GM18498 (cell line): ENCODE results near the gene GAS6.
"Not testable (repeated sequence)": the region's sequence is repeated elsewhere in the genome, so short reads cannot be mapped to it uniquely, and the experiment has no call there.

Experiments
- ATAC-seq: cut with Tn5 transposase; IDR thresholded peaks from one replicate; pipeline ENCODE4 v1.9.1; 2021; ENCODE audit warnings: mild to moderate bottlenecking, moderate library complexity; ENCODE audit not compliant: unreplicated experiment

GAS6 gene

DNA sequence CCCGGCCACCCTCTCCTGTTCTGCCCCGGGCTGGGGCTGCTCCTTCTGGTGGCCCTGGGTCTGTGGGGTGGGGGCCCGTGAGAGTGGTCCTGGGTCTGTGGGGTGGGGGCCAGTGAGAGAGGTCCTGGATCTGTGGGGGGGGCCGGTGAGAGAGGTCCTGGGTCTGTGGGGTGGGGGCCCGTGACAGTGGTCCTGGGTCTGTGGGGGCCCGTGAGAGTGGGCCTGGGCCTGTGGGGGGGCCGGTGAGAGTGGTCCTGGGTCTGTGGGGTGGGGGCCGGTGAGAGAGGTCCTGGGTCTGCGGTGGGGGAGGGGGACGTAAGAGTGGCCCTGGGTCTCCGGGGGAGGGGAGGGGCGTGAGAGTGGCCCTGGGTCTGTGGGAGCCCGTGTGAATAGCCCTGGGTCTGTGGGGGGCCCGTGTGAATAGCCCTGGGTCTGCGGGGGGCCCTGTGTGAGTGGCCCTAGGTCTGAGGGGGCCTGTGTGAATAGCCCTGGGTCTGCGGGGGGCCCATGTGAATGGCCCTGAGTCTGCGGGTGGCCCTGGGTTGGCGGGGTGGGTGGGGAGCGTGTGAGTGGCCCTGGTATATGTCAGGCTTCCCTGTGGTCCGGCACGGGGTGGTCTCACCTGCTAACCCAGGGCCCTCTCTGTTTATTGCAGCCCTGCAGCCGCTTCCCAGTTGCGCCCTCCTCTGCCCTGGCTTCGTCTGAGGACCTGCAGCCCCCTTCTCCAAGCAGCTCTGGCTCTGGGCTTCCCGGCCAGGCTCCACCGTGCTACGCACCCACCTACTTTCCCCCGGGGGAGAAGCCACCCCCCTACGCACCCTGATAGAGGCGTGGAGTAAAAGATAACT is 52.6 kb downstream of the GAS6 start:
- ATAC-seq, result no peak

DNA sequence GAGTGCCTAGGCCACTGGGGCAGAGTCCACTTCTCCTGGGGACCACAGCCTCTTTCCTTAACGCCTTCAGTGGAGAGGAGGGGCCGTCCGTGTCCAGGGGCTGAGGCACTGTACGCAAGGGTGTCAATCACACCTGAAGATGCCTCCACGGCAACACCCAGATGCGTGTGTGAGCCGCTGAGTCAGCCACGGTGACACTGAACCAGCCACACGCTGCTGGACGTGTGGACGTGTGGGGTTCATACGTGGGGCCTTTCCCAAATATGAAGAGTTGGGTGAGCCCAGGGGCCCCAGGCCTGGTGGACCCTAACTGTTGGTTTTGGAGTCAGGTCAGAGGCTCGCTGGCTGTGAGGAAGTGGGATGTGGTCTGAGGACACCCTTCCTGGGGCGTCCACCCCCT is 53.2 kb downstream of the GAS6 start:
- ATAC-seq, result no peak

DNA sequence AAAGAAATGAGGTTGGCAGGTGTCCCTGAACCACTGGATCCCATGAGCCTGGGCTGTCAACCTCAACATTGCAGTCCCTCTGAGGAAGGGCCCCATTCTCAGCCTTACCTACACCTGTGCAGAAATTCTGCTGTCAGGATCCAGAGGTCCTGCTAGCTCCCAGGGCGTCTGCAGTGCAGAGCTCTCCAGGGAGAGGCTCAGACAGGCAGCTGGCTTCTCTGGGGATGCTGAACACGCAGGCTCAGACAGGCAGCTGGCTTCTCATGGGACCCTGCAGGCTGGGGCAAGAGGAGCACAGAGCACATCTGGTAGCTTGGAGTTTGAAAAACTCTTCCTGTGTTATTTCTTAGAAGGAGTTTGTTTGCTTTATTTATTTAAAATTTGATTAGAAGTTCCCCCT is 53.9 kb downstream of the GAS6 start:
- ATAC-seq, result no peak

DNA sequence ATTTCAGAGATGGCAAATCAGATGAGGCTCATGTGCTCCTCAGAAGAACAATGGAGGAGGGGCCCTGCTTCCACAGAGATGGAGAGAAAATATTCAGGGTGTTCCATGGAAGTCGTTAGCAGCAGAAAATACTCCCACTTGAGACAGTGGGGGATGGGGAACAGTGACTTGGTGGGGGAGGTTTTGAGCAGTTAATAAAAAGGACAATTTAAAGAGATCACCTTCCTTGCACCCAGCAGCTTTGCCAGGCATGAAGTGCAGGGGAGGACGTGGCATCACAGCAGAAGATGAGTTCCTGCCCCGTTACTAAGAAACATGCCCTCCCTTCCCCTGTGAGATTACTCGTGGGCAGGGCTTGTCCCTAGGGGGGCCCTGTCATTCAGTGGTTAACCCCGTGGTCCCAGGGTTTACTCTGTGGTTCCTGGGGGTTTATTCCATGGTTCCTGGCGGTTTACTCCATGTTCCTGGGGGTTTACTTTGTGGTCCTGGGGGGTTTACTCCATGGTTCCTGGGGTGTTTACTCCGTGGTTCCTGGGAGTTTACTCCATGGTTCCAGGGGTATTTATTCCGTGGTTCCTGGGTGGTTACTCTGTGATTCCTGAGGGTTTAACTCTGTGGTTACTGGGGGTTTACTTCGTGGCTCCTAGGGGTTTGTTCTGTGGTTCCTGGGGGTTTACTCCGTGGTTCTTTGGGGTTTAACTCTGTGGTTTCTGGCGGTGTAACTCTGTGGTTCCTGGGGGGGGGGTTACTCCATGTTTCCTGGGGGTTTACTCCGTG is 55.6 kb downstream of the GAS6 start:
- no peak for ATAC-seq

DNA sequence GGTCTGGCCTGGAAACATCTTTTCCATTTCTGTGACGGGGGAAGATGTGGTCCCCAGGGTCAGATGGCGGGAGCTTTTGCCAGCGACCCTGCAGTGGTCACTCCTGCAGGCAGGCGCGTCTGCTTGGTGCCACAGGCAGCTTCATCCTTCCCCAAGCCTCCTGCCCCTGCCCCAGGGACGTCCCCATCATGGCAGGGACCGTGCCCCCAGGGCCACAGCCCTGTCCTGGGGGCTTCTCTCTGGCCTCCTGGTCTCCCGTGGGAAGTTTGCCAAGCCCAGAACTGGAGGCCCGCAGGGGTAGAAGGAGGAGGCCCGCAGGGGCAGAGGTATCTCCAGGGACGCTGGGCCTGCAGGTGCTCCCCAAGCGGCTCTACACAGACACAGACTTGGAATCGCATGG is 57.4 kb downstream of the GAS6 start:
- ATAC-seq, result no peak

DNA sequence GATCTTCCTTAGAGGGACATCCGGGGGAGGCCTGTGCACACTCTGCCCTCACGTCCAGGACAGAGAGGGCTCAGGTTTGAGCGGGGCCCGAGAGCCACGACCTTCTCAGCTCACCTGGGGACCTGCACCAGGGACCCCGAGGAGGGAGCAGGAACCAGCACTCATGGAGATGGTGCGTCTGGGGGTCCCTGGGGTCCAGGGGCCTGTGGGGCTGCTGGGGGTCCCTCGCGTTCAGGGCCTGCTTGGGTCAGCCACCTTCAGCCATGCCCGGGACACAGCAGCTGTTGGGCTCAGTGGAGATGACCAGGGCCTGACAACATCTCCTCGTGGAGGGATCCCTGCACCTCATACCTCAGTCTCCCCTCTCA is 57.8 kb downstream of the GAS6 start:
- no peak for ATAC-seq

DNA sequence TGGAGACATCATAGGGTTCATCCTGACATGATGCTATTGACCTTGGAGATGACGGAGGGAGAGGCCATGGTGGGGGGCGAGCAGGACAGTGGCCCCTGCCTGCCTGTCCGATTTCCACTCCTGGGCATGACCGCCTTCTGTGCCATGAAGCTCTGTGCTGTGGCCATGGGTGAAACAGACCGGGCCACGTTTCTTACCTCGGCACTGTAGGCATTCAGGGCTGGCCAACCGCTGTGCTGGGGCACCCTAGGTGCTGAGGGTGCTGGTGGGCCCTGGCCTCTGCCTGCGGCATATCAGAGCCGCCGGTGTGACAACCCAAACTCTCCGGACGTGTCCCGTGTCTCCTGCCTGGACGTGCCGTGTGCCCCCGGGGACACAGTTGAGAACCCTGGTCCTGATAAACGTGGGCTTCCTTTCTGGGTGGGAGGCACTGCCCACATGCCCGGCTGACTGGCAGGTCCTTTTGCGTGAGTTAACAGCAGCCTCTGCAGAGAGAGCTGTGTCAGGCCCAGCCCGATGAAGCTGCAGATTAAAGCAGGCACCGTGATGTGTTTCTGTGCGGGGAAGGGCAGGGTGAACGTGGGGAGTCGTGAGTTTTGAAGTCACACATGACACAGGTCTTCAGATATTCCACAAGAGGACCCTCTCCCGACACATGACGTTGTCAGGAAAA is 58.3 kb downstream of the GAS6 start:
- no peak for ATAC-seq

DNA sequence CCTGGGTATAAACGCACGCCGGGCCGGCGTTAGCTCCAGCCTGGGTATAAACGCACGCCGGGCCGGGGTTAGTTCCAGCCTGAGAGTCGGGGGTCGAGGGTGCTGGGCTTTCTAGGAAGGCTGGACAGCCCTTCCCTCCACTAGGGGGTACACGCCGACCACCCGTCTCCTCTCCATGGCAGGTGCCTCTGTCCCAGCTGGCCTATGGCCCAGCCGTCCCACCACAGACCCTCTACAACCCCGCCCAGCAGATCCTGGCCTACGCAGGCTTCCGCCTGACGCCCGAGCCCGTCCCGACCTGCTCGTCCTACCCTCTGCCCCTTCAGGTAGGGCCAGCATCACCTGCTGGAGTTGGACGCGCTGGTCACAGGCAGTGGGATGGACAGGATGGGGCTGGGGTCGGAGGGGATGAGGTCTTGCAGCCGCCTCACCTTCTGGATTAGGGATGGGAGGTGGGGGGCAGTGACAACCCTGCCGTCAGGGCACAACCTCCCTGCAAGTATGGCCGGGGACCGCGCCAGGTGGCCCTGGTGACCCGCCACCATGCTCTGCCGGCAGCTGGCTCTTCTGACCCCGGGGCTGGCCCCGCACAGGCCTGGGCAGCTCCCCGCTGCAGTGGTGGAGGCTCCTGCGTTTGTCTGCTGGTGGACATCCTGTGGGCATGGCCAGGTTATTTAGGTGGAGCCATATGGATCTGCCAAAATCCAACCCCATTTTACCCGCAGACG is 59.0 kb downstream of the GAS6 start:
- ATAC-seq, result no peak

DNA sequence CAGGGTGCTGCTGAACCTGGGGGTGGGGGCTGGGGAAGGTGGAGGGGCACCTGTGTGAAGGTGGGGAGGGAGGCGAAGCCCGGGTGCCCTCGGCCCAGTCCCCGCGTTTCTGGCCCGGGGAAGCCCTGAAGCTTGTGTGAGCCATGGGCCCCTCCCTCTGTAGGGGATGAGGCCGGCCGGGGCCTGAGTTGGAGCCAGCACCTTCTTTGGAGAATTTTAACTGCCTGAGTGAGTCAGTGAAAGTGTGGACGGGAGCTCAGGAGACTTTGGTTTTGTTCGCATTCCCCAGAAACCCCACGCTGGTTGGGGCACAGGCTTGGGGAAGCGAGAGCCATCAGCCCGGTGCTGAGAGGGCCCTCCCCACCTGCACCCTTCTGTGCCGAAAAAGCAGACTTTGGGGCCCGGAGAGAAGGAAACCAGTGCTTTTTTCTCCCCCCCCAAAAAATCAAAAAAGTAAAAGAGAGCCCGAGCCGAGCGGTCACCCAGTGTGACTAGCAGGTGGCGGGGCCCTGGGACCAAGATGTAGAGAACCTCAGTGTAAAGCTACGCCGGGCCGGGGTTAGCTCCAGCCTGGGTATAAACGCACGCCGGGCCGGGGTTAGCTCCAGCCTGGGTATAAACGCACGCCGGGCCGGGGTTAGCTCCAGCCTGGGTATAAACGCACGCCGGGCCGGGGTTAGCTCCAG is 59.7 kb downstream of the GAS6 start:
- ATAC-seq, result no peak

DNA sequence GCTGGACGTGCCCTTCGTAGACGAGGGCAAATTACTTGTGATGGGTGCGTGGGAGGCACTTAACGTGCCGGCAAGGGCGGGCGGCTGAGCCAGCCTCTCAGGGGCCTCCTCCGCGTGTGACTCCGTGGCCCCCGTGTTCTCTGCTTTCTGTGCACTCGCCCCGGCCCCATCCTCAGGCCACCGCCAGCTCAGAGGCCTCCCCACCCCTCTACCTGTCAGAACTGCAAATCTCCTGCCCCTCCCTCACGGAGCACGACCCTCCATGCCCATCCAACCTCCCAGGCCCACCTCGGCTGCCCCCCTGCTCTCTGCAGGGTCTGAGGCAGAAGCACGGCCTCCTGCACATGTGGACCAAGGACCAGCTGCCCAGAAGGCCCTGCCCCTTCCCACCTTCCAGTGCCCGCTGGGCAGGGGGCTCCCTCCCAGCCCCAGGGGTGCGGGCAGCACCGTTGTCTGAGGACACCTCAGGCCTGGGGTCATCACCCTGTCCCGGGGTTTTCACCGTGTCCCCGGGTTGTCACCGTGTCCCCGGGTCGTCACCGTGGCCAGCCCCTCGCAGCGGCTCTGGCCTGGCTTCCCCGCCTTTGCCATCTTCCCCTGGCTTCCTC is 60.4 kb downstream of the GAS6 start:
- no peak for ATAC-seq

DNA sequence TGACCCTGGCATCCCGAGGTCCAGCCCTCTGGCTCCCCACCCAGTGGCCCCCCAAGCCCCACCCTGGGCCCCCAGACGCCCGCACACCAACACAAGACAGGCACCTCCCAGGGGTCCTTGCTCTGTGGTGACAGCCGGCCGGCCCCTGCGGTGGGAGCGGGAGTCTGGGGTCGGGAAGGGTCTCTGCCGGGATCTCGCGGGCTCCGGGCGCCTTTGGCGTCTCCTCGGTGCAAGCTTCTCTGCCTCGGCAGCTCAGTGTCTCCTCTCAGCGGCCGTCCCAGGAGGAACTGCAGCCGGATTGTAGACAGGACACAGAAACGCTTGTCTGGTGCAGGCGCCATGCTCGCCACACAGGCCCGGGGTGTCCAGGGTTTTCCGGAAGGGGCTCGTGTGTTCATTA is 61.1 kb downstream of the GAS6 start:
- ATAC-seq, result no peak

DNA sequence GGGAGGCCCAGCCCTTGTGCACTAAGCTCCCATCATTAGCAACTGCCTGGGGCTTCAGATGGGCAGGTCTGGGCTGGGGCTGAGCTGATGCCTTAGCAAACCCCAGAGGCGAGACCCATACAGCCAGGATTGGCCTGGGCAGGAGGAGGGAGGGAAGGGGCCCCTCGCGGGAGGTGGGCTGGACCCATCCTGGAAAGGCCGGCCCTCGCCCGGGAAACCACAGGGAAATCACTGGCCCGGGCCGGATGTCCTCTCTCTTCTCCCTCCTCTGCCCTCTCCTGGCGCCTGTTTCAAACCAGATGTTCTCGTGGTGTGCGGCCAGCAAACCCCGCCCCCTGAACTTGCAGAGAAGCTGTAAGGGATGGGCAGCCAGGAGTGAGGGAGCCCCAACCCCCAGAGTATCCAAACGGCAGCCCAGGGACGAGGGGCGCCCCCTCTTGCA is 61.8 kb downstream of the GAS6 start:
- no peak for ATAC-seq

DNA sequence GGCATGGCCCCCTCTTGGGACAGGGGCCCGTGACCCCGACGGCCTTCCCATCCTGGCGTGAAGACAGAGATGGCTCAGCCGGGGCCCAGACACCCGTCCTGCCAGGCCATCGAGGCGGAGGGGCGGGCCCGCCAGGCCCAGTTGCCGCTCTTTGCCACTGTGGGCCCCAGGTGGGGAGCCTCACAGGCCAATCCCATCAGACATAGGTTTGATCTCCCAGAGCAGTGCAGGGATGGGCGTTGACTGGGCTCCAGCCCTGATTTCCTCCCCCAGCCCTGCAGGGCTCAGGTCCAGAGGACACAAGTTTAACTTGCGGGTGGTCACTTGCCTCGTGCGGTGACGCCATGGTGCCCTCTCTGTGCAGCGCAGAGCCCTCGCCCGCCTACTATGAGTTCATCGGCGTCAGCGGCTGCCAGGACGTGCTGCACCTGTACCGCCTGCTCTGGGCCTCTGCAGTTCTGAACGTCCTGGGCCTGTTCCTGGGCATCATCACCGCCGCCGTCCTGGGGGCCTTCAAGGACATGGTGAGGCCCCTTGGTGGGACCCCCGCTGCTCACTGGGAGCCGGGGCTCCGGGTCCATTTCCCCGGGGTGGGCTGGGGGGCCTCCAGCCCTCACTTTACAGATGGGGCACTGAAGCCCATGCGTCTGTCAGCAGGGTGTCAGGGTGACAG is 62.5 kb downstream of the GAS6 start:
- ATAC-seq, result no peak

DNA sequence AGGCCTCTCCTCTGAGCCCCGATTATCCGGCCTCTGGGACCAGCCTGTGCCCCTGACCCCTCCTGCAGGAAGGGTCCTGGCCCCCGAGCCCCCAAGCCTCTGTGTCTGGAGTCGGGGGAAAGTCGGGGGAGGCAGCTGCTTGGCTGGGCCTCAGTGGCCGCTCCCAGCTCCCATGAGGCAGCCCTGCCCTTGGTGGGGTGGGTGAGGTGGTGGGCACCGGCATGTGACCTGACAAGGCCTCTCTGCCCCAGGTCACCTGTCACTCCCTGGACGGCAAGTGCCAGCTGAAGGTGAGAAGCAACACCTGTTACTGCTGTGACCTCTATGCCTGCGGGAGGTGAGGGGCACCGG is 63.3 kb downstream of the GAS6 start:
- ATAC-seq, result no peak

DNA sequence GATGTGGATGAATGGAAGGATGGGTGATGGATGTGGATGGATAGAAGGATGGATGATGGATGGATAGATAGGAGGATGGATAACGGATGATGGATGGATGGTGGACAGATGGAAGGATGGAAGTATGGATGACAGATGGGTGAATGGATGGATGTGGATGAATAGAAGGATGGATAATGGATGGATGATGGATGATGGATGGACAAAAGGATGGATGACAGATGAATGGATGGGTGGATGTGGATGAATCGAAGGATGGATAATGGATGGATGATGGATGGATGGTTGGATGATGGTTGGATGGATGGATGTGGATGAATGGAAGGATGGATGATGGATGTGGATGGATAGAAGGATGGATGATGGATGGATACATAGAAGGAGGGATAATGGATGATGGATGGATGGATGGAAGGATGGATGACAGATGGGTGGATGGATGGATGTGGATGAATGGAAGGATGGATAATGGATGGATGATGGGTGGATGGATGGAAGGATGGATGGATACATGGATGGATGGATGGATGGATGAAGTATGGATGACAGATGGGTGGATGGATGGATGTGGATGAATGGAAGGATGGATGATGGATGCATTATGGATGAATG is 65.6 kb downstream of the GAS6 start:
- ATAC-seq, result no peak

DNA sequence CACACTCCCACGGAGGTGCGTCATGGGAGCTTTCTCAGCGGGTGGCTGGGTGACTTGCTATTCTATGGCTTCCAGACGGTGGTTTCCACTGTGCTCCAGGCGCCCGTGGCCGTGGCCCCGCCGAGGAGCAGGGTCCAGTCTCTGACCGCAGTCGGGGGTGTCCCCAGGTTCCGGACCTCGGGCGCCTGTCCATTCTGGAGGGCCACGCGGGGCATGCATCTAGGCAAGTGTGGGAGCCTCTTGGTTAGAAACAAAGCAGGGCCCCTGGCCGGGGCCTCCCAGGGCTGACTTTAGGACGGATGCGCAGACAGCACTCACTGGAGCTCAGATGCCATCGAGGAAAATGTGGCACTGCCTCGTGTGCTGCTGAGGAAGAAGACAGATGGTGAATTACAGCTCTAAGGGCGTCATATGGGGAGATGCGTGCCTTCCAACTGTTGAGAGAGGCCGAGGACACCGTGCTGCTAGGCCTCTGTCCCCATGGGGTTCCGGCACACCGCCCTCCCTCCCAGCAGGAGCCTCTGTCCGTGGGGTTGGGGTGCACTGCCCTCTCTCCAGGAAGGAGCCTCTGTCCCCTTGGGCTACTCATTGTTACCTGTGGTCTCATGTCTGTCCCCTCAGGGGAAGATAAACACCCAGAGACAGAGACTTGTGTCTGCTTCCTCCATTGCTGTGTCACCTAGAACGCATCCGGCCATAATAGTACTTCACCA is 66.8 kb downstream of the GAS6 start:
- ATAC-seq, result no peak

DNA sequence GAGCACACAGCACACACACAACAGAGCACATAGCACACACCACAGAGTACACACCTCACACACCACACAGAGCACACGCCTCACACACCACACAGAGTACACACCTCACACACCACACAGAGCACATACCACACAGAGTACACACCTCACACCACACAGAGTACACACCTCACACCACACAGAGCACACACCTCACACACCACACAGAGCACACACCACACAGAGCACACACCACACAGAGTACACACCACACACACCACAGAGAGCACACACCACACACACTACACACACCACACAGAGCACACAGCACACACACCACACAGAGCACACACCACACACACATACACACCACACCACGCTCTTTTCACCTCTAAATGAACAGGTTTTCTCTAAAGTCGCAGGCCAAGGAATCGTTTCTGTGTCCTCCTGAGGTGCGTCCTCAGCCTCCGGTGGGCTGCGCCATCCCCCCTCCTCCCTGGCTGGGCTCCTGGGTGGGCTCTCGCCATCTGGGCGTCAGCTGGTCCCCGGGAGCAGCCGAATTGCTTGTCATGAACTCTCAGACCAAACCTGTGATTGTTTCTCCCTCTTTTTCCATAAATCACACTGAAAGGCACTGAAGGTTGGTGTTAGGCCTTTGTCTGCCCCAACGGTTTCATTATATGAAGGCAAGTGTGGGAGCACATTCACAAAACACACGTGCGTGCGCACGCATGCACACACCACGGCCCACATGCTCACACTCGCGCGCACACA is 67.5 kb downstream of the GAS6 start:
- ATAC-seq, result no peak

DNA sequence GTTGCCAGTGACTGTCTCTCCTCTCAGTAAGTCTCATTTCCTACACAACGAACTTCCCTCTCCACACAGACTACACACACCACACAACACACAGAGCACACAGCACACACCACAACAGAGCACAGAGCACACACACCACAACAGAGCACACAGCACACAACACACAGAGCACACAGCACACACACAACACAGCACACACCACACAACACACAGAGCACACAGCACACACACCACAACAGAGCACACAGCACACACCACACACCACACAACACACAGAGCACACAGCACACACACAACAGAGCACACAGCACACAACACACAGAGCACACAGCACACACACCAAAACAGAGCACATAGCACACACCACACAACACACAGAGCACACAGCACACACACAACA is 68.5 kb downstream of the GAS6 start:
- ATAC-seq, result not testable (repeated sequence)
